PC-9 (cell line): Measurements from ENCODE around the gene SYT1. TPM values are rescaled to one million over a fixed set of nuclear protein-coding genes. Genes with fewer than 3 reads are reported as not detected.

Source experiments
- BruUV-seq: library from RNA; stranded (reverse); fragments of 400-500 nt; replicated peaks from 2 replicates; lab custom pipeline; 2021; lab: Mats Ljungman, UMichigan
- CTCF ChIA-PET: fragments of 300-600 bp; sonication (Branson Sonifier 250); formaldehyde crosslinking; loops from one replicate; lab custom pipeline; 2022; ENCODE audit warnings: antibody characterized with exemption; lab: Charles Lee
- POLR2A ChIA-PET: fragments of 300-600 bp; sonication (Branson Sonifier 250); formaldehyde crosslinking; loops from one replicate; lab custom pipeline; 2022; ENCODE audit warnings: antibody characterized with exemption; ENCODE audit not compliant: unreplicated experiment; lab: Charles Lee
- DNase-seq, 2 experiments: peaks; one replicate each; pipeline versions ENCODE4 v3.0.0 to v3.0.0-alpha.2; 2015 to 2022; ENCODE audit warnings: mixed read lengths in 1 of 2
- H2AFZ ChIP-seq: fragments of 200-600 bp; sonication (generic); 2 replicates; pipeline ENCODE4 v1.8.1; 2017; ENCODE audit warnings: antibody characterized with exemption
- H3F3A ChIP-seq: fragments of 200-600 bp; sonication (generic); 2 replicates; pipeline ENCODE4 v1.8.1; 2017; ENCODE audit warnings: antibody characterized with exemption, mild to moderate bottlenecking, low read depth; ENCODE audit not compliant: insufficient read depth
- H3K27ac ChIP-seq: fragments of 200-600 bp; sonication (generic); 2 replicates; pipeline ENCODE4 v1.6.1; 2016; ENCODE audit warnings: mixed run types
- H3K27me3 ChIP-seq: fragments of 200-600 bp; sonication (generic); 2 replicates; pipeline ENCODE4 v1.6.1; 2016; ENCODE audit warnings: low read depth, mixed run types; ENCODE audit not compliant: insufficient read depth
- H3K36me3 ChIP-seq: fragments of 200-600 bp; sonication (generic); 2 replicates; pipeline ENCODE4 v1.6.1; 2016; ENCODE audit warnings: low read depth, mixed run types
- H3K4me1 ChIP-seq: fragments of 200-600 bp; sonication (generic); replicated peaks from 2 replicates; pipeline ENCODE4 v1.6.1; 2016; ENCODE audit warnings: mixed run types; ENCODE audit not compliant: insufficient read depth
- H3K4me2 ChIP-seq: fragments of 200-600 bp; sonication (generic); 2 replicates; pipeline ENCODE4 v1.6.1; 2017; ENCODE audit warnings: mixed run types
- H3K4me3 ChIP-seq: fragments of 200-600 bp; sonication (generic); 2 replicates; pipeline ENCODE4 v1.6.1; 2016; ENCODE audit warnings: mixed run types
- H3K79me2 ChIP-seq: fragments of 200-600 bp; sonication (generic); 2 replicates; pipeline ENCODE4 v1.6.1; 2017; ENCODE audit warnings: low read depth, mixed run types
- H3K9me2 ChIP-seq: fragments of 200-600 bp; sonication (generic); 2 replicates; pipeline ENCODE4 v1.8.1; 2017; ENCODE audit warnings: mild to moderate bottlenecking; ENCODE audit not compliant: insufficient read depth
- H3K9me3 ChIP-seq: fragments of 200-600 bp; sonication (generic); 2 replicates; pipeline ENCODE4 v1.8.1; 2016; ENCODE audit warnings: low read depth; ENCODE audit not compliant: insufficient read depth
- H4K20me1 ChIP-seq: fragments of 200-600 bp; sonication (generic); 2 replicates; pipeline ENCODE4 v1.8.1; 2017; ENCODE audit not compliant: insufficient read depth
- EZH2 ChIP-seq: fragments of 200-600 bp; sonication (generic); IDR thresholded peaks from 2 replicates; pipeline ENCODE4 v1.8.0; 2017; ENCODE audit warnings: antibody characterized with exemption, low read depth
- intact Hi-C: fragments of 100-400 bp; cut with micrococcal nuclease; formaldehyde crosslinking; loops from one replicate; pipeline ENCODE4 v1.10.0; 2022; ENCODE audit not compliant: unreplicated experiment
- total RNA-seq: library from RNA; stranded (reverse); gene quantifications from 2 replicates; pipeline ENCODE4 v1.2.3, GENCODE V29; 2021
- TF ChIP-seq, protein P1 (sequence below): fragments of 200-600 bp; sonication (generic); conservative IDR thresholded peaks from 2 replicates; pipeline ENCODE4 v1.6.1; 2017; ENCODE audit warnings: mixed run types, antibody characterized with exemption, mild to moderate bottlenecking, moderate library complexity

Gene SYT1
- total RNA-seq, 1 experiment from 2014 or later: 1.2 TPM

DNA sequence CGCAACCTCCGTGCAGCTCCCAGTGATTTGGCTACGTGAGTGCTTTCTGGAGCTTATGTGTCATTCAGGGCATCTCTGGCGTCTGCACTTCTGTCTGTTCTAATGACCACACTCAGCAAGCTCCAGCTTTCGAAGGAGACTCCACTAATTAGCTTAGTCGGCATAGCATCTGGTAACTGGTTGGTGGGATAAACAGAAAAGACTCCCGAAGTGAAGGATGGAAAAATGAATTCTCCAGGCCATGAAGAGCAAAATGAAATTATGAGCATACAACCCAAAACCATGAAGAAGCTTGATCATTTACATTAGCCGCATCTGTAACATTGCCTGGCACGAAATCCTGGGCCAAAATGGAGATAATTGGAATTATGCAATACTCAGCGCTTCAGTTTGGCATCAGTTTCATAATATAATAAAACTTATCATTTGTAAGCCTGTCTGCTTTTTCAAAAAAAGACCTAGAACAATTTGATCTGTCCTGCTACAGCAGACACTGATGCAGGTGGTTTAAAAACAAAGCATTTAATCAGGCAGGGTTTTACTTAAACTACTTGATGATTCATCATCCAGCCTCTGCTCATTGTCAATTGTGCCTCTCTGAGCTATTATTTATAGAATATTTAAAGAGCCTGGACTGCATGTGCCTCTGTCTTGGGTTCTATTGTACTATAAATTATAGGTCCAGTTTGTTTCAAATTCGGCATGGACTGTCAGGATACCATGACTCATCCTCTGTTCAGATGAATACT is 87.4 kb downstream of the SYT1 start:
- Histone ChIP-seq H3K4me2 (no peak overlapping the region), H3K36me3 (no peaks in the 10 kb centered on the region), H4K20me1 (no peaks in the 10 kb centered on the region), H3K4me1 (no peaks in the 10 kb centered on the region), H3K79me2 (no peaks in the 10 kb centered on the region), H3F3A (no peaks in the 10 kb centered on the region), H3K27me3 (no peaks in the 10 kb centered on the region), H3K9me2 (no peaks in the 10 kb centered on the region), H3K9me3 (peaks cover 5% of the 10 kb centered on the region; the same call in 1 of the 2 replicates), H2AFZ (0 out of 2 replicates have a peak overlapping the region, but pooled peaks have one; percentile 17), H3K27ac (no peak overlapping the region), H3K4me3 (no peak overlapping the region)
- BruUV-seq: no TSS peak
- TF ChIP-seq EZH2: no peak
- TF ChIP-seq, protein P1, sequence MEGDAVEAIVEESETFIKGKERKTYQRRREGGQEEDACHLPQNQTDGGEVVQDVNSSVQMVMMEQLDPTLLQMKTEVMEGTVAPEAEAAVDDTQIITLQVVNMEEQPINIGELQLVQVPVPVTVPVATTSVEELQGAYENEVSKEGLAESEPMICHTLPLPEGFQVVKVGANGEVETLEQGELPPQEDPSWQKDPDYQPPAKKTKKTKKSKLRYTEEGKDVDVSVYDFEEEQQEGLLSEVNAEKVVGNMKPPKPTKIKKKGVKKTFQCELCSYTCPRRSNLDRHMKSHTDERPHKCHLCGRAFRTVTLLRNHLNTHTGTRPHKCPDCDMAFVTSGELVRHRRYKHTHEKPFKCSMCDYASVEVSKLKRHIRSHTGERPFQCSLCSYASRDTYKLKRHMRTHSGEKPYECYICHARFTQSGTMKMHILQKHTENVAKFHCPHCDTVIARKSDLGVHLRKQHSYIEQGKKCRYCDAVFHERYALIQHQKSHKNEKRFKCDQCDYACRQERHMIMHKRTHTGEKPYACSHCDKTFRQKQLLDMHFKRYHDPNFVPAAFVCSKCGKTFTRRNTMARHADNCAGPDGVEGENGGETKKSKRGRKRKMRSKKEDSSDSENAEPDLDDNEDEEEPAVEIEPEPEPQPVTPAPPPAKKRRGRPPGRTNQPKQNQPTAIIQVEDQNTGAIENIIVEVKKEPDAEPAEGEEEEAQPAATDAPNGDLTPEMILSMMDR: no peak
- POLR2A ChIA-PET: interaction anchor here (0.5 kb wide), 1 partner anchor 35 kb away, joined by 4 read pairs; no protein-coding TSS in a partner anchor
- intact Hi-C loops: no loop called here
- CTCF ChIA-PET: no interaction called here
- no peak for DNase-seq

DNA sequence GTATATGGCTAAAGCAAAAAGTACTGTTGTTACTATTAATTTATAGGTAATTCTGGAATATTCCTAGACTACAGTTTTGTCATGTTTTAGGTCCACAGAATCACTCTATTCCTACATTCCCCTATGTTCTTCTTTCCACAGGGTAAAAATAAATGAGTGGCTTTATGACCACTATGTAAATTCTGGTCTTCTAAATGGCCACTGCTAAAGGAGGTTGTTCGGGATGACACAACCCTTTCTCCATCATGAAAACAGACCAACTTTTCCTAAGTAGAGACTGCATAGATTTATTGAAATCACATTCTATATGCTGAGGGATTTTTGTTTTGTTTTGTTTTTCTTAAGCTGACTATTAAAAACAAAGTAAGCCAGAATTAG is 88.0 kb downstream of the SYT1 start:
- Histone ChIP-seq H2AFZ (no peak overlapping the region), H4K20me1 (no peaks in the 10 kb centered on the region), H3K27ac (no peak overlapping the region), H3K9me2 (no peaks in the 10 kb centered on the region), H3K4me1 (no peaks in the 10 kb centered on the region), H3K4me3 (no peak overlapping the region), H3K27me3 (no peaks in the 10 kb centered on the region), H3K79me2 (no peaks in the 10 kb centered on the region), H3K36me3 (no peaks in the 10 kb centered on the region), H3K4me2 (no peak overlapping the region), H3K9me3 (peaks cover 5% of the 10 kb centered on the region; the same call in 1 of the 2 replicates), H3F3A (no peaks in the 10 kb centered on the region)
- TF ChIP-seq, protein P1: no peak
- TF ChIP-seq EZH2: no peak
- no peak for DNase-seq
- intact Hi-C loops: no loop called here
- ChIA-PET POLR2A (no interaction called here), CTCF (no interaction called here)
- no TSS peak for BruUV-seq

DNA sequence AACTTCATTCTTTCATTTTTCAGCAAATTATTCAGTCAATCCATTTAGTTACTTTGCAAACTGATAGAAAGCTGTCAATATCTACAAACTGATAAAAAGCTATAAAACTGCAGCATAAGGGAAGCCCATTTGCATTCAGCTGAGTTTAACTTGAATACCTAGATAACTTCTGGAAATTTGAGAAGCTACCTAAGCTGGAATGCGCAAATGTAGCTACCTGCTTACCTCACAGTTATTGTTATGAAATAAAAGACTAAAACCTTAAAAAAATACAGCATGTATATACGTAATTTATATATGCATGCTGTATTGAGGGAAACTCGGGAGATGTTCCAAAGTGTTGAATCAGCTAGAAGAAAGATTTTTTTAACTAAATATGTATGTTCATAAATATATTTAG is 94.4 kb downstream of the SYT1 start:
- Histone ChIP-seq H2AFZ (no peak overlapping the region), H3K9me2 (no peaks in the 10 kb centered on the region), H3K36me3 (no peaks in the 10 kb centered on the region), H3K4me2 (no peak overlapping the region), H3K79me2 (no peaks in the 10 kb centered on the region), H3K27me3 (no peaks in the 10 kb centered on the region), H3K4me1 (0 out of 2 replicates have a peak, but pooled peaks cover 6% of the 10 kb centered on the region), H3K27ac (no peak overlapping the region), H3F3A (no peaks in the 10 kb centered on the region), H3K9me3 (no peaks in the 10 kb centered on the region), H4K20me1 (no peaks in the 10 kb centered on the region), H3K4me3 (no peak overlapping the region)
- ChIA-PET POLR2A (interaction anchor here (0.7 kb wide), 1 partner anchor 771 kb away, joined by 3 read pairs; no protein-coding TSS in a partner anchor), CTCF (no interaction called here)
- no TSS peak for BruUV-seq
- DNase-seq: no peak
- intact Hi-C loops: no loop called here
- TF ChIP-seq, protein P1: no peak
- no peak for TF ChIP-seq EZH2
